Pons (tissue), 1 donor: Measurements from ENCODE around the gene HMBS.
"Not testable (repeated sequence)": the region's sequence is repeated elsewhere in the genome, so short reads cannot be mapped to it uniquely, and the experiment has no call there.

Experiments used
- DNase-seq: peaks from one replicate; pipeline ENCODE4 v3.0.0-alpha.2; 2016; ENCODE audit warnings: low spot score

Gene HMBS

GRCh38 chr11:119084663-119085436, at the start of gene HMBS:
Gene HMBS, plus strand, starts transcription at chr11:119084881. Its CDS starts 153 bp downstream, at chr11:119085034.
- DNase-seq, result peak; percentile 98

GRCh38 chr11:119038884-119039283, 45.8 kb upstream of the HMBS start:
- no peak for DNase-seq

- DNase-seq, result not testable (repeated sequence)
Measured at GRCh38 chr11:119039471-119039870, 45.2 kb upstream of the HMBS start.

GRCh38 chr11:119041821-119042514, 42.7 kb upstream of the HMBS start:
- no peak for DNase-seq

GRCh38 chr11:119042927-119043326, 41.8 kb upstream of the HMBS start:
- DNase-seq, result no peak

GRCh38 chr11:119044708-119045107, 40.0 kb upstream of the HMBS start:
- DNase-seq, result no peak

- DNase-seq, result no peak
Measured at GRCh38 chr11:119046489-119046888, 38.2 kb upstream of the HMBS start.

GRCh38 chr11:119047205-119047604, 37.5 kb upstream of the HMBS start:
- no peak for DNase-seq

- DNase-seq, result no peak
Measured at GRCh38 chr11:119048644-119049043, 36.0 kb upstream of the HMBS start.

GRCh38 chr11:119049081-119049480, 35.6 kb upstream of the HMBS start:
- DNase-seq, result no peak

GRCh38 chr11:119051440-119052162, 33.1 kb upstream of the HMBS start:
- no peak for DNase-seq

GRCh38 chr11:119052163-119052814, 32.4 kb upstream of the HMBS start:
- no peak for DNase-seq

- no peak for DNase-seq
Measured at GRCh38 chr11:119054418-119054817, 30.3 kb upstream of the HMBS start.

GRCh38 chr11:119055901-119056300, 28.8 kb upstream of the HMBS start:
- DNase-seq, result peak; percentile 51

GRCh38 chr11:119056421-119056999, 28.2 kb upstream of the HMBS start:
- no peak for DNase-seq

GRCh38 chr11:119057000-119057769, 27.5 kb upstream of the HMBS start, which contains the start of gene HYOU1:
Gene HYOU1, minus strand, starts transcription at chr11:119057205. Its CDS starts 1,045 bp downstream, at chr11:119056160.
- DNase-seq, result peak; percentile 91

GRCh38 chr11:119059128-119059527, 25.6 kb upstream of the HMBS start:
- not testable (repeated sequence) for DNase-seq

- DNase-seq, result no peak
Measured at GRCh38 chr11:119061256-119061655, 23.4 kb upstream of the HMBS start.

- DNase-seq, result no peak
Measured at GRCh38 chr11:119062779-119063178, 21.9 kb upstream of the HMBS start.

GRCh38 chr11:119065369-119065768, 19.3 kb upstream of the HMBS start:
- DNase-seq, result peak; percentile 50
